ENCODE measurements around the gene RXRB.

Gene RXRB

GRCh38 chr6:33195304-33196165, 4.9 kb downstream of the RXRB start:
- DNase-seq = no peak

- DNase-seq = no peak
Observed at GRCh38 chr6:33194431-33194979, 6.0 kb downstream of the RXRB start.

GRCh38 chr6:33193619-33194018, 6.8 kb downstream of the RXRB start:
- DNase-seq = no peak

GRCh38 chr6:33192671-33193602, 7.5 kb downstream of the RXRB start:
- DNase-seq = no peak

- no peak for DNase-seq
Observed at GRCh38 chr6:33192105-33192646, 8.3 kb downstream of the RXRB start, which contains the start of gene COL11A2. Gene COL11A2 (minus strand): TSS chr6:33192467. CDS start chr6:33192240, 227 bp downstream.

- no peak for DNase-seq
Observed at GRCh38 chr6:33191383-33192104, 8.9 kb downstream of the RXRB start.

GRCh38 chr6:33190504-33191107, 9.9 kb downstream of the RXRB start:
- DNase-seq = no peak

GRCh38 chr6:33189625-33190448, 10.6 kb downstream of the RXRB start:
- DNase-seq = no peak

GRCh38 chr6:33189164-33189563, 11.3 kb downstream of the RXRB start:
- DNase-seq = no peak

- DNase-seq = no peak
Observed at GRCh38 chr6:33187809-33188208, 12.7 kb downstream of the RXRB start.

- DNase-seq = no peak
Observed at GRCh38 chr6:33185654-33186187, 14.7 kb downstream of the RXRB start.

- no peak for DNase-seq
Observed at GRCh38 chr6:33185190-33185589, 15.3 kb downstream of the RXRB start.

GRCh38 chr6:33183071-33183683, 17.3 kb downstream of the RXRB start:
- DNase-seq = no peak

GRCh38 chr6:33181141-33181540, 19.3 kb downstream of the RXRB start:
- DNase-seq = no peak

- DNase-seq = no peak
Observed at GRCh38 chr6:33178755-33179475, 21.6 kb downstream of the RXRB start.

- no peak for DNase-seq
Observed at GRCh38 chr6:33177552-33178446, 22.7 kb downstream of the RXRB start.

GRCh38 chr6:33176906-33177305, 23.6 kb downstream of the RXRB start:
- no peak for DNase-seq

GRCh38 chr6:33175436-33176069, 24.9 kb downstream of the RXRB start:
- DNase-seq = no peak
